SK-N-MC (cell line): ENCODE data around the gene CDC42SE2.
"Not testable (repeated sequence)": the region's sequence is repeated elsewhere in the genome, so short reads cannot be mapped to it uniquely, and the experiment has no call there.

Experiments used
- EZH2 ChIP-seq: fragments of 200-600 bp; sonication (generic); IDR thresholded peaks from one replicate; pipeline ENCODE4 v1.6.1; 2017; ENCODE audit warnings: antibody characterized with exemption
- FOXP2 ChIP-seq: optimal IDR thresholded peaks from 2 replicates; pipeline ENCODE3; 2011; ENCODE audit warnings: mild to moderate bottlenecking, moderate library complexity; ENCODE audit not compliant: insufficient read depth; ENCODE audit errors: extremely low read length, control extremely low read depth
- POLR2AphosphoS5 ChIP-seq: IDR thresholded peaks from 2 replicates; pipeline ENCODE4 v1.6.1; 2012; ENCODE audit warnings: mild to moderate bottlenecking, low read depth, low read length, borderline replicate concordance

GRCh38 chr5:131312235-131312772, 48.5 kb downstream of the CDC42SE2 start:
- not testable (repeated sequence) for TF ChIP-seq EZH2, POLR2AphosphoS5, FOXP2
